Choroid plexus epithelial cell (primary cell): ENCODE results near the gene SEMA4A.

Experiments used
- DNase-seq: peaks from one replicate; pipeline ENCODE4 v3.0.0-alpha.2; 2010; ENCODE audit warnings: low read depth
- H3K4me3 ChIP-seq: 2 replicates; pipeline ENCODE4 v1.5.1; 2011; ENCODE audit warnings: low read depth, mild to moderate bottlenecking, control low read depth, low read length, moderate library complexity
- CTCF ChIP-seq: conservative IDR thresholded peaks from 2 replicates; pipeline ENCODE4 v1.5.1; 2011; ENCODE audit warnings: low read depth, mild to moderate bottlenecking, control low read depth, inconsistent platforms, low read length, moderate library complexity

The SEMA4A gene

GRCh38 chr1:156144742-156145141 is 8.6 kb upstream of the SEMA4A start:
- no peak for DNase-seq
- TF ChIP-seq CTCF: no peak
- H3K4me3 ChIP-seq: no peak overlapping the region

GRCh38 chr1:156145650-156146019 is 7.8 kb upstream of the SEMA4A start:
- no peak for TF ChIP-seq CTCF
- H3K4me3 ChIP-seq: no peak overlapping the region
- no peak for DNase-seq

- peak; percentile 74 for TF ChIP-seq CTCF
- H3K4me3 ChIP-seq: peak overlapping the region; percentile 33
- peak; percentile 93 for DNase-seq
These were observed 7.2 kb upstream of the SEMA4A start for GRCh38 chr1:156146020-156146768.

GRCh38 chr1:156146769-156147405 is 6.5 kb upstream of the SEMA4A start:
- TF ChIP-seq CTCF: no peak
- DNase-seq: no peak

GRCh38 chr1:156148216-156148615 is 5.2 kb upstream of the SEMA4A start:
- TF ChIP-seq CTCF: no peak
- H3K4me3 ChIP-seq: no peak overlapping the region
- no peak for DNase-seq

More at GRCh38 chr1:156146769-156147405, 6.5 kb upstream of the SEMA4A start:
- no peak overlapping the region for H3K4me3 ChIP-seq

GRCh38 chr1:156149374-156150332 is 3.7 kb upstream of the SEMA4A start:
- no peak overlapping the region for H3K4me3 ChIP-seq
- no peak for DNase-seq
- no peak for TF ChIP-seq CTCF
